D721Med (cell line): ENCODE results near the gene C6orf163.
A peak's percentile ranks its signal among the peaks of the same experiment; 100 is the strongest.

Experiments
- DNase-seq: peaks from one replicate; pipeline ENCODE4 v3.0.0; 2011; ENCODE audit warnings: low spot score; ENCODE audit not compliant: insufficient read length
- FAIRE-seq: peaks from 2 replicates; lab custom pipeline; 2011; peaks lifted over from hg19 to GRCh38; lab: Jason Lieb, UNC
- CTCF ChIP-seq: IDR thresholded peaks from 2 replicates; pipeline ENCODE4 v1.5.1; 2012; ENCODE audit warnings: mild to moderate bottlenecking, control low read depth; ENCODE audit not compliant: insufficient read depth; ENCODE audit errors: missing control alignments

C6orf163 gene

DNA sequence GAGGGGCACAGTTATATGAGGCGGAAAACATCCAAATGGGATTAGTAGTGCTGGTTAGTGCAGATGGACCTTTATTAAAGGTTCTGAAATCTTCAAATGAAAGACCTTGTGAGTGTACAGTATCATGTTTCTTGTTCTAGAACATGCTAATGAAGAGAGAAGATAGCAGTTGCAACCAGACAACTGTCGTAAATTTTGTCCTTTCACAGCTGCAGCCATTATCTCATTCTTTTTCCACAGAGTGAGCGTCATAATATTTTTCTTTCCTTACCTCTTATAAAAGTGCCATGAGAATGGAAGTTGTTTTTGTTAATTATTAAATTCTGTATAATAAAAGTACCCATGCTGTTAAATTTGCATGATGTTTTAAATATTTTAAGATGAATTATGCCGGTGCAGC is 4.4 kb upstream of the C6orf163 start:
- DNase-seq (no peak), FAIRE-seq (no peak)
- TF ChIP-seq CTCF, result no peak

GRCh38 chr6:87341158-87341557 is 3.5 kb upstream of the C6orf163 start:
- no peak for FAIRE-seq
- TF ChIP-seq CTCF, result no peak
- no peak for DNase-seq

- DNase-seq (no peak), FAIRE-seq (peak; percentile 46)
- TF ChIP-seq CTCF, result no peak
Measured at GRCh38 chr6:87341899-87342298, 2.7 kb upstream of the C6orf163 start.

- no peak for TF ChIP-seq CTCF
- no peak for DNase-seq
- peak; percentile 6 for FAIRE-seq
Measured at GRCh38 chr6:87342829-87343228, 1.8 kb upstream of the C6orf163 start.

DNA sequence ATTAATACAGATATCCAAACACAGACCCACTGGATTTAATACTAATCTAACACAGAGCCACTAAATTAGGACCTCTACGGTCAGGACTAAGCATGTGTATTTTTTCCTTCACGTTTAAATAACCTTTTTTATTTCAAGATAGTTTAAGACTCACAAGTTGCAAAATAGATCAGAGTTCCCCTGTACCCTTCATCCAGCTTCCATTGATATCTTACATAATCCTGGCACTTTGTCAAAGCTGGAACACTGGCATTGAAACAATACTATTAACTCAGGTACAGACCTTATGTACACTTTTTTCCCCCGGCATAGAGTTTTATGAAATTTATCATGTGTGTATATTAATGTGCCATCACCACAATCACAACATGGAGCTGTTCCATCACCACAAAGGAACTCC is 2.1 kb downstream of the C6orf163 start:
- no peak for TF ChIP-seq CTCF
- DNase-seq (no peak), FAIRE-seq (no peak)

DNA sequence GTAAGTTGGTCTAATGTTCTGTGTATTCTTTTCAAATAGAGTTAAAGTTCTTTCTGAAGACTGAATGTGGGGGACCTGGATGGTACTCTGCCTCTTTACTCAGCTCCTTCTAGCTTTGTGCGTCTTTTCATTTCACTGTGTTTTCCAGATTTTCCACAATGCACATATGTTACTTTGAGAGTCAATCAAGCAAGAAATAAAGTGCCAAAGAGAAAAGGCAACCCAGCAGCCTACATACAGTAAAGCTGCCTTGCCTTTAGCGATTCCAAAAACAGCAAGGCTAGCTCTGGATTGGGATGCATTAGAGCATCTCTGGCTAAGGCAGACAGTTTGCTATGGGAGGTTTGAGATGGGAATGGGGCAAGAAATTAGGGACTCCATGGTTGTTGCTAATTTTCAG is 5.3 kb downstream of the C6orf163 start:
- DNase-seq (no peak), FAIRE-seq (no peak)
- no peak for TF ChIP-seq CTCF

GRCh38 chr6:87350516-87350915 is 5.9 kb downstream of the C6orf163 start:
- FAIRE-seq (no peak), DNase-seq (no peak)
- TF ChIP-seq CTCF, result no peak
